Caki2 (cell line): ENCODE measurements around the gene LRRC66. TPM values are rescaled to one million over a fixed set of nuclear protein-coding genes. Genes with fewer than 3 reads are reported as not detected.

Experiments
- DNase-seq: peaks from one replicate; pipeline ENCODE4 v3.0.0-alpha.2; 2015; ENCODE audit warnings: low read depth
- in situ Hi-C: cut with HindIII; loops from 2 replicates; pipeline ENCODE4 v1.10.0; 2016; ENCODE audit warnings: low sequenced_read_pairs, low pct_unique_long_range_greater_than_20kb, mixed read lengths
- total RNA-seq: library from RNA; depleted of rRNA; stranded (reverse); fragments of >200 nt; shearing (Covaris generic); gene quantifications from 2 replicates; pipeline ENCODE4 v1.2.3, GENCODE V29; 2014; ENCODE audit warnings: low replicate concordance

Gene LRRC66
- total RNA-seq, 1 experiment from 2014 or later: not detected

DNA sequence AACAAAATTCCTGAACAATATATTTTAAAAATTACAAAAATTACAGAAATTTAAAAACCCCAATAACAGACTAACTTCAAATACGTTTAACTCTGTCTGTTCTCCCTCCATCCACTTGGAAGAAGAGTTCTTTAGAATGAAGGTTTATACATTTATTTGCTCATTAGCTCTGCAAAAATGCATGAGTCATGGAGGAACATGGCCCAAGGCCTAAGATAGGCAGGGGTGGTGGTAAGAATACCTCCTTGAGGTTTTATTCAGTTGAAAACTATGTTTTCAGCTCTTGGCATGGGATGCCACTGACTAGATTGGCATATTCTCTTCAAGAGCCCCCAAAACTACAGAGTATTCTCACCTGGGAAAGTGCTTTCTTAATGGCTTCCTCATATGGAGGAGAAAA lies 8.8 kb upstream of the LRRC66 start:
- in situ Hi-C loops: no loop called here
- no peak for DNase-seq

DNA sequence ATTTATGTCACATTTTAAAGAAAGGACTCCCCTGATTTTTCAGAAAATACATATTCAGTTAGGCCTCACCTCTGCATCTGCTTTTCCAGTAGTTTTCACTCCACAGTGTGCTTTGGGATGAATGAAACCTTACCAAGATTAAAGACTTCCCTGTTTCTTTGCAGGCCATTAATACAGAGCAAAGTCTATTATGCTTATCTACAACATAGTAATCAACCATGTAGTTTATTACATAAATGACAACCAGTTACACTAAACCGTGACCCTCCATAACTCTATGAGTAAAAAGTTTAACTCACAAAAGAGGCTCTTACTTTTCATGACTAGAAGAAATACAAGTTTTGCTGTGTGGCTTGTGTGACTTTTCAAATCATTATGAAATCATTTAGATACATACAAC lies 2.3 kb downstream of the LRRC66 start:
- in situ Hi-C loops: no loop called here
- no peak for DNase-seq

DNA sequence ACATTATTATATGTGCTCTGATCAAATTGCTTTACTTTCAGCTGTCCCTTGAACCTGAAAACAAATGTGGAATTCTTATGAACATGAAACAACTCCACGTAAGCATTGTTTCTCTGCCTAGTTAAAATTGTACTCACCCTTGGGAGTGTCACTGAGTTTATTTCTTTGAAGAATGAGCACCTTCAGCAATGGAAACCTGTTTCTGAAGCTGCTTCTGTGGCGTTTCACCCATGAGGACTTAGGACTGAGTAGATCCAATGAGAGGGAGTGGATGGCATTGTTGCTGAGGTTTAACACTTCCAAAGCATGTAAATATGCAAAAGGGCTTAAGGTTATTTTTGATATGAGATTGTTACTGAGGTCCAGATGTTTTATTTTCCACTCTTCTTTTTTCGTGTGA lies 3.2 kb downstream of the LRRC66 start:
- in situ Hi-C loops: no loop called here
- DNase-seq: no peak

DNA sequence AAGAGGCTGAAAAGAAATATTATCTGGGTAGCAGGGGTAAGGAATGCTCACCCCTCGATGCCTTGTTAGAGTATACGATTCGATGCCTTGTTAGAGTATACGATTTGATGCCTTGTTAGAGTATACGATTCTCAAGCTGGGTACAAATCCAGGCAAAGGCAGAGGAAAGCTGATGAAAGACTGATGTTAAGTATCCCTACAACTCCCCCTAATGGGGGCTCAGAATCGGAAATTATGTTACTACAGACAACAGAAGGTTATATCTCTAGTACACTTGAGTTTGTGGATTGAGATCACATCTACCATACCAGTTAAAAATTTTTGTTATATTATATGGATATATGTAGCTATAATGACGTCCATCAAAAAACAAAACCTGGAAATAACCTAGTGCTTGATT lies 4.8 kb downstream of the LRRC66 start:
- in situ Hi-C loops: no loop called here
- no peak for DNase-seq

DNA sequence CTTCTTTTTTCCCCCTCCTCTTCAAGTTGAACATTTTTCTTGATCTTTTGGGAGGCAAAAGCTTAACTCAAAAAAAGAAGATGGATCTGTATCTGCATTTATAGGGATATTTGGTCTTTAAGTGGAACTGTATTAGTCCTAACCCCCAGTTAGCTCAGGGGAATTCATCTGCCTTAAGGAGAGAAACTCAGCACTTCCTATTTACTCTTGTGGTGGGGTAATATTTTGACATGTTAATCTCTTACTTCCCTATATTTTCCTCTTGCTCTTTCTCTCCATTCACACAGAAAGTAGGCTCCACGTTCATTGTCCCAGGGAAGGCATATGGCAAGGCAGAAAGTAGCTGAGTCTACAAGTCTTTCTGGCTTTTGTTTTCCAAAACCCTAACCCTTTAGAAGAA lies 5.3 kb downstream of the LRRC66 start:
- in situ Hi-C loops: no loop called here
- DNase-seq: no peak

DNA sequence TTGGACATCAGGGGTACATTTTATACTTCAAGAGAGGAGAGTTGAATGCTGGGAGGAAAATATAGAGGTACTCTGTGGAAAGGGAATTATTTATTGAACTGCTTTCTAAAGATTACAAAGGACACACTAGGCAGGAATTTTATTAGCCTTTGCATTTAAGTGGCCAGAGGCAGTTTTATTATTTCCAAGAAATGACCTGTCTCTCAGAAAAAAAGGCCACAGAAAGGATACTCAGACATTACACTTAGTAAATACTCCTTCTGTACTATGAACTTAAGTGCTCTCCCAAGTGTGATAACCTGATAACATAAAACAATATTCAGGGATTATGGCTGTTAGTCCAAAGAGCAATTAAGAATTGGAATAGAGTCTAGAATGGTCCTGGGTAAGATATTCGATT lies 7.5 kb downstream of the LRRC66 start:
- in situ Hi-C loops: no loop called here
- no peak for DNase-seq

DNA sequence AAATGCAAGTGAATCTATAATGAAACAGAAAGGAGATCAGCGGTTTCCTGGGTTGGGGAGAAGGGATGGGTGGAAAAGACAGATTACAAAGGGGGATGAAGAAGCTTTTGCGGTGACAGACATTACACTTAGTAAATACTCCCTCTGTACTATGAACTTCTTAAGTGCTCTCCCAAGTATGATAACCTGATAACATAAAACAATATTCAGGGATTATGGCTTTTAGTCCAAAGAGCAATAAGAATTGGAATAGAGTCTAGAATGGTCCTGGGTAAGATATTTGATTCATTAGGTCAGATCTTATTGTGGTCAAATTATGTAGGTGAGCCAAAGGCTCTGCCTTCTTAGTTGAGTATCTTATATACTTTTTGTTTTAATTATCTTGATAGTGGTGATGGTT lies 9.2 kb downstream of the LRRC66 start:
- in situ Hi-C loops: no loop called here
- no peak for DNase-seq

DNA sequence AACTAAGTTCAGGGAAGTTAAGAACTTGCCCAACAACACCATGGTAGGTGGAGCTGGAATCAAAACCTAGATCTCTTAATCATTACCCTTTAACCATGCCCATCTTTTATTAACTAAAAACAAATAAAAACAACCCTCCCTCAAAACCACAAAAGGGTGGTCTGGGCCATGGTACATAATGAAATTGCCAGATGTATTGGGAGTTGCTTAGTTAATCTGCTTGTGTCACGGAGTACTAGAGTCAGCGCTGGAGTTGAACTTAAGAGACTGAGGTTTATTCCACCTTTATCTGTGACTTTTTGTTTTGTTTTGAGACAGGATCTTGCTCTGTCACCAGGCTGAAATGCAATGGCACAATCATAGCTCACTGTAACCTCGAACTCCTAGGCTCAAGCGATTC lies 13.3 kb downstream of the LRRC66 start:
- in situ Hi-C loops: no loop called here
- no peak for DNase-seq

DNA sequence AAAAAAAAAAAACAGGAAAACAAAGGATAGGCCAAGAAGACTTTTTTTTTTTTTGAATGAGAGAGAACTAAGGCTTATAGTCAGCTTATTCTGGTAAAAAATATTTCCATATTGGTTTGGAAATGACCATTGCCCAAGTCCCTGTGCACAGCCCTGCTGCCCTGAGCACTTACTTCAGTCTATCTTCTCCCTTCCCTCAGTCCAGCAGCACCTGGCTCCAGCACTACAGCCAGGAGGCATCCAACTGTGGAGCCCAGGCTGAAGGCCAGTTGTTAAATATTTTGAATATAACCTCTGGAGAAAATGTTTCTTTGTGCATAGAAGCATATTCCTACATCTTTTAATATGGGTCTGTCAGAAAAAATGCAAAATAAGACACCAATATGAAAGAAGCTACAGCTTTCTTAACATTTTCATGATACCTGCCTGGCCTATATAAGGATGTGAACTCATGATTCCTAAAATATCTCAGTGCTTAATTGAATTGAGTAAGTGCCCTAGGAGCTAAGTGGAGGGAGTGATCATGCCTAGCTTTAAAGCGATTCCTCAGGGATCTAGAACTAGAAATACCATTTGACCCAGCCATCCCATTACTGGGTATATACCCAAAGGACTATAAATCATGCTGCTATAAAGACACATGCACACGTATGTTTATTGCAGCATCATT lies 14.4 kb downstream of the LRRC66 start:
- in situ Hi-C loops: no loop called here
- DNase-seq: no peak

DNA sequence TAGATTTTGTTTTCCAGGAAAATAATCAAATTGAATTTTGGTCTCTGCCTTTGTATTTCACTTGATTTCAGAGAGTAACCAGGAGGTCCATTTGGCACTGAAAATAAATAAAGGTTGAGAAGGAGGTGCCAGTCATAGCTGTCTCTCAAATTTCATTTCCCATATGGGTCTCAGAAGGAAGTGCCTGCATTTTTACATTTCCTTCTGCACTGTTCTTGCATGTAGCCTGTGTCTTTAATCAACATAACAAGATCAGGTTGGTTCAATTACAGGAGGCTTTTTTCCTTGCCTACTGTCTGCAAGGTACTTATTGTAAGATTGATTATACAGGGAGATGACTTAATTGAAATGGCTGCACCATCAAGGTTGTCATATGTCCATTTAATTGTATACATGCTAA lies 15.7 kb downstream of the LRRC66 start:
- no peak for DNase-seq

DNA sequence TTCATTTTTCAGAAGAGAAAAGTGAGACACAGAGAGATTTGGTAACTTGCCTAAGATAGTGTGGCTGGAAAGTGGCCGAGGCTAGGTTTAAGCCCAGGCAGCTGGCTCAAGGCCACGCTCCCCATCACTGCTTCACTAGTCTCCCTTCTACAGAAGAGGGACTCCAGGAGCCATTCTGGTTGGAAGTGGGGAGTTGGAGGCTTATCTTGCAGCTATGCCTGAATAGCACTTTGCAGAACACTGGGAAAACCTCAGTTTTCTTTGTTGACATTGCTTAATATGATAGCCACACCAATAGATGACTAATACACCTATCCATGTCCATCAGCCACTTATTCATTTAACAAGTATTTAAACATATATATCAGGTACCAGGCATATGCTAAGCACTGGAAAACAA lies 18.5 kb downstream of the LRRC66 start:
- in situ Hi-C loops: no loop called here
- no peak for DNase-seq

More for the DNA sequence above, 15.7 kb downstream of the LRRC66 start:
- in situ Hi-C loops: no loop called here

DNA sequence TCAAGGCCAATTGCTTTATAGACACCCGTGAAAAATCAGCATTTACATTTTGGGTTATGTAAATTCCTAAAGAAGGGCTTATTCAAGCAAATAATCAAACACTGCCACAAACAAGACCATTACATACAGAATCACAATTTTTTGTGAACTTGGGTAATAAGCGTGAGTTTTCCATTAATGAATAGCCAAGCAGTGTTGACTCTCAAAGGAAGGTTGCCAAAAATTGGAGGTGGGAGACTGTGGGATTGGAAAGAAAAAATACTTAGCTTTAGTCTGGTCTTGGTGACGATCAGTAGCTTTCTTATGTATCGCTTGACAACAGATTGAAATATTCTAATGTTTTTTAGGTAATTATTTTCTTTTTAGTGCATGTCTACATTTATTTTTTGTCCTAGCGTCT lies 20.9 kb downstream of the LRRC66 start:
- in situ Hi-C loops: no loop called here
- DNase-seq: no peak

DNA sequence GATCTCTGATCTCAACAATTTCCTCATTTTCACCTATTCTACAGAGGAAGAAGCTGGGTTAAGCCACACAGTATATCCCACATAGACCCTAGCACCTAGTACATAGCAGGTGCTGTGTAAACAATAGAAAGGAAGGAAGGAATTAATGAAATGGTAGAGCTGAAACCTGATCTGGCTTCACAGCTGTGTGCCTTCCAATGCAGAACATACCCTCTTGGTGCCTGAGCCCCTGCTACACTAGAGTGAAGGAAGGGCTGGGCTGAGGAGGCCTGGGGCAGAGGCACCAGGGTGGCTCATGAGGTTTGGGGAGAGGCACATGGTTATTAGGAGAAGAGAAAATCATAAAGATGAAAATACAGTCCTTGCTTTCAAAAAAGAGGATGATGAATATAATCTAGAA lies 21.3 kb downstream of the LRRC66 start:
- in situ Hi-C loops: no loop called here
- no peak for DNase-seq

DNA sequence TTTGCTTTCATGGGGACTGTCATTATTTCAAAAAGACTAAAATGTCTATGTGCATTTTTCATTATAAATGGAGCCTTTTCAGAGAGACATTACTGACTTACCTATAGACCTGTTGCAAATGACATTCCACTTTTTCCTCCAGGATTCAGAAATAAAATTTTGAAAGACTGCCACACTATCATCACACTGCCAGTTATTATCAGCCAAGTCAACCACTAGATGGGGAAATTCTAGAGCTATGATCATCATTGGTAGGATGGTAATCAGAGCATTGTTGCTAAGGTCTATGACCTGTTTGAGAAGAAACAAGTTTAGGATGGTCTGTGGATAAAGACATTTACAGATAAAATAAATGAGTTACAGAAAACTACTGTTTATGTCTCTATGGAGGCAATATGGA lies 22.5 kb downstream of the LRRC66 start:
- in situ Hi-C loops: no loop called here
- no peak for DNase-seq

DNA sequence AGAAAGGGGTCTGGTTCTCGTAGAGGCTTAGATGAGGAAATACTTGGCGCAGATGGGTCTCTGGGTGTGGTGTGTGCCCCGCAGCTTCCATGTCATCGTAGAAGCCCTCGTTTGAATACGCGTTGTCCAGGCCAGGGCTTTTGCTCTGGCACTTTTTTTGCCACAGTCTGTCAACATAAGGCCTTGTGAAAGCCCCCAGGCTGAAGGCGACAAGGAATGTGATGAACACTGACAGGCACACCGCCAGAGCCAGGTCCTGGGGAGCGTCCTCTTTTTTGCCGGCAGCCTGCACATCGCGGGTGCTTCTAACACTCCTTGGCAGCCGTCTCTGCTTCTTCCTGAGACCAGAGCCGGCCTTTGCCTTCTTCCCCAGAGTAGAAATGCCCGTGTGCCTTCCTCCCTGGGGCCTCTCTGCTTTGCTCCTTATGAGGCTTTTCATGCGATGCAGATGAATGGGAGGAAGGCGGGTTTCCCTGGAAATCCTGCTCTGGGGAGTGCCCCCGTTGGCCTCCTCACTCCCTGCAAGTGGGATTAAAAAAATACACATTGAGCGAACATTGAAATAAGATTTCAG lies 24.4 kb downstream of the LRRC66 start:
- DNase-seq: no peak
- in situ Hi-C loops: no loop called here

DNA sequence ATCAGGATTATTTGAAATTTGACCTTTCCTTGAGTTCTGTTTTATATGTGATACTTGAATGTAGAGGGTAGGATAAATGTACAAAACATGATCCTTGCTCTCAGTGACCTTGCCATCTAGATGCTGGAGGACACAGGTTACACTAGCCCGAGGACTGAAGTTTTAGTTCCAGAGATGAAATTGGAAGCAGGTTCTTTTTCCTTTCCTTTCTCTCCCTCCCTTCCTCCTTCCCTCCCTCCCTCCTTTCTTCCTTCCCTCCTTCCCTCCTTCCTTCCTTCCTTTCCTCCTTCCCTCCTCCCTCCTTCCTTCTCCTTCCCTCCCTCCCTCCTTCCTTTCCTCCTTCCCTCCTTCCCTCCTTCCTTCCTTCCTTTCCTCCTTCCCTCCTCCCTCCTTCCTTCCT lies 54.3 kb downstream of the LRRC66 start:
- in situ Hi-C loops: no loop called here
- DNase-seq: no peak

DNA sequence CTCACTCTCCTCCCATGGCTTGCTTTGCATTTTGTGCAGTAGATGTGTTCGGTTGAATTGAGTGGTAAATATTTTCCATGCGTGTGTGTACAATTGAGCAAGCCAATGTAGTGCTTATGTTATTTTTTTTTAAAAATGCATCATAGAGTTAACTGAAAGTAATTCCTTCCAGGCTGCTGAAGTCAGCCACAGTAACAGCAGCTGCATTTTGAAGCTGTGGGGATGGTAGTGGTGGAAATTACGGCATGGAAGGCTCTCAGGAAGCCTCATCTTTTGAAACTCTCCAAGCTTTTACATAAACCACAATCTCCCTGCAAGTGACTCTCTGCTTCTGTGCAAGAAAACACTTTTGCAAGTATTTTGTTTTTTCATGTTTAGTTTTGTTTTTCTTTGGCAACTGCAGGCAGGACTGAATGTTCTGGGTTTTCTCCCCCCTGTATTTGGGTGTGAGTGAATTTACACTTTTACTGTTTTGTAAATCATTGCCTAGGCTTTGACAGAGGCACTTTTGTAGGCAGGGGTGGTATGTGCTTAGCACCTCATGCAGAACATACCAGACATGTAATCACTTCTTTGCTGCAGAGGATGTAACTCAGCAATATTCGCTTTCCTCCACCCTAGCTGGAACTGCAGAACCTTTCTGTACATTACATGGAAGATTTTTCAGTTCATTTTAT lies 56.2 kb downstream of the LRRC66 start:
- no peak for DNase-seq
- in situ Hi-C loops: no loop called here

DNA sequence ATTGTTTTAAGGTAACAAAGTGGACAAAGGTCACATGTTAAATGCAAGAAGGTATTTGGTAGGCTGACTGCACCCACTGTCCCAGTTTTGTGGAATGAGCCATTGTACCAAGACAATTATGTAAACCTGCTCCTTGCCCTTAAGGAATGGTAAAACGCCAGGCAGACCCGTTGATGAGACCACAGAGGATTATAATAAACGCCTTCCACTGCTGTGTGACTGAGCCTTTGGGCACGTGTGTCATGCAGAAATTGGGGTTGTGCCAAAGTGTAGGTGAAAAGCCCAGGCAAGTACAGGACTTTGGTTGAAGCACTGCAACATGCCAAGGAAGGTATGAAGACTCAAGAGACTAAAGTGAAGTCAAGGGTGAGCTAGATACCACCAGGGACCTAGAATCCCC lies 59.7 kb downstream of the LRRC66 start:
- in situ Hi-C loops: no loop called here
- no peak for DNase-seq

DNA sequence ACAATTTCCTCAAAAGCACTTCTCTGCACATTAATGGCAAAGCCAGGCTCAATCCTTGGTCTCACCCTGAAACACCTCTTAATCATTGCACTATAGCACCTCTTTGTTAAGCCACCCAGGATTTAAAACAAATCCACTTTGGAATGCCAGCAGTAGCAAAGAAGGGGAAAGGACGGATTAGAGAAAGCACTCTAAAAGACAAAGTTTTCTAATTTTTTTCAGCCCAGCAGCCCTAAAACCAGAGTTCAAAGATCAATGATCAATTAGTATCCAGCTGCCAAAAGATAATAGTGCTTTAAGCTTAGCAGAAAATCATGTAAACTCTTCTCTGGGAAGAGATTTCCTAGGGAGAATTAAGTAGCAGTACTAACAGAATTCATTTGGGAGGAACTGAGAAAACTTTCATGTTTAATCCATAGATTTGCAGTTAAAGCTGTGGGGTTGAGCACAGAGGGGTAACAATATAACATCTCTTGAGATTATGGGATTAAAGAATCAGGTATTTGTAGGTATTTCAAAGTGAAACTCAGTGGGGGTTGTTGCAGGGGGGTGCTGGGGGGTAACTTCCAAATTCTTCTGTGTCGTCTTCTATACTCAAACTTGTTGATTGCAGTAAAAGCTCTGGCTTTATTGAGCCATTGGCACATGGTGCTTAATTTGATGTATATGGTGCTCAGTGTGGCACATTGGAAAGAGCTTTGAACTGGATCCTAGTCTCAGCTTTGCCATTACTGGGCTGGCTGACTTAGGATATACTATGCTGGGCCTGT lies 61.8 kb downstream of the LRRC66 start:
- DNase-seq: no peak
- in situ Hi-C loops: no loop called here
